HL-60 (cell line): ENCODE results near the gene VWA1.

Experiments used
- POLR2AphosphoS5 ChIP-seq: IDR thresholded peaks from 2 replicates; pipeline ENCODE4 v1.6.1; 2012; ENCODE audit warnings: low read depth
- TF ChIP-seq, protein P1 (sequence below): IDR thresholded peaks from one replicate; pipeline ENCODE4 v1.5.1; 2011; ENCODE audit warnings: low read length, control low read depth, inconsistent platforms; ENCODE audit not compliant: insufficient read depth

- TF ChIP-seq, protein P1, sequence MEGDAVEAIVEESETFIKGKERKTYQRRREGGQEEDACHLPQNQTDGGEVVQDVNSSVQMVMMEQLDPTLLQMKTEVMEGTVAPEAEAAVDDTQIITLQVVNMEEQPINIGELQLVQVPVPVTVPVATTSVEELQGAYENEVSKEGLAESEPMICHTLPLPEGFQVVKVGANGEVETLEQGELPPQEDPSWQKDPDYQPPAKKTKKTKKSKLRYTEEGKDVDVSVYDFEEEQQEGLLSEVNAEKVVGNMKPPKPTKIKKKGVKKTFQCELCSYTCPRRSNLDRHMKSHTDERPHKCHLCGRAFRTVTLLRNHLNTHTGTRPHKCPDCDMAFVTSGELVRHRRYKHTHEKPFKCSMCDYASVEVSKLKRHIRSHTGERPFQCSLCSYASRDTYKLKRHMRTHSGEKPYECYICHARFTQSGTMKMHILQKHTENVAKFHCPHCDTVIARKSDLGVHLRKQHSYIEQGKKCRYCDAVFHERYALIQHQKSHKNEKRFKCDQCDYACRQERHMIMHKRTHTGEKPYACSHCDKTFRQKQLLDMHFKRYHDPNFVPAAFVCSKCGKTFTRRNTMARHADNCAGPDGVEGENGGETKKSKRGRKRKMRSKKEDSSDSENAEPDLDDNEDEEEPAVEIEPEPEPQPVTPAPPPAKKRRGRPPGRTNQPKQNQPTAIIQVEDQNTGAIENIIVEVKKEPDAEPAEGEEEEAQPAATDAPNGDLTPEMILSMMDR, result no peak
- no peak for TF ChIP-seq POLR2AphosphoS5
Measured at GRCh38 chr1:1460540-1461130, 25.1 kb downstream of the VWA1 start.
